Kidney capillary endothelial cell (primary cell): ENCODE data around the gene CCDC171.
"Not testable (repeated sequence)": the region's sequence is repeated elsewhere in the genome, so short reads cannot be mapped to it uniquely, and the experiment has no call there.

ENCODE experiments used
- DNase-seq: peaks from one replicate; pipeline ENCODE4 v3.0.0-alpha.2; 2018; ENCODE audit warnings: low spot score

Gene CCDC171

DNA sequence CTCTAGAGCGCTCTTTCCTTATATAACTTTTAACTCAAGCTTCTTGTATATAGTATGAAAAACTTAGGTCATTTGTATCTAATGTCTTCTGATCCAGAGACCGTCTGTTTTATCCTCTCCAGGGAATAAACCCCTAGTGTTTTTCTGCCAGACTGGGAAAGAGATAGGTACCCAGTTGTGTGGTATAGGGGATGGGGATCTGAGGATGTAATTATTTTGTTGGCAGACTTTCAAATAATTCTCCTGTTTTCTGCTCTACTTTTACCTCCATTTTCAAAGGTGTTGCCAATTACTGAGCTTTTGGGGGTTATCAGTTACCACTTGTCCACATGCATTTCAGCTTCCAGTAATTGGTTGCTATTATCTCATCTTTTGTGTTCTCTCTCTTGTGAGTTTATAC lies 17.9 kb downstream of the CCDC171 start:
- DNase-seq: no peak

DNA sequence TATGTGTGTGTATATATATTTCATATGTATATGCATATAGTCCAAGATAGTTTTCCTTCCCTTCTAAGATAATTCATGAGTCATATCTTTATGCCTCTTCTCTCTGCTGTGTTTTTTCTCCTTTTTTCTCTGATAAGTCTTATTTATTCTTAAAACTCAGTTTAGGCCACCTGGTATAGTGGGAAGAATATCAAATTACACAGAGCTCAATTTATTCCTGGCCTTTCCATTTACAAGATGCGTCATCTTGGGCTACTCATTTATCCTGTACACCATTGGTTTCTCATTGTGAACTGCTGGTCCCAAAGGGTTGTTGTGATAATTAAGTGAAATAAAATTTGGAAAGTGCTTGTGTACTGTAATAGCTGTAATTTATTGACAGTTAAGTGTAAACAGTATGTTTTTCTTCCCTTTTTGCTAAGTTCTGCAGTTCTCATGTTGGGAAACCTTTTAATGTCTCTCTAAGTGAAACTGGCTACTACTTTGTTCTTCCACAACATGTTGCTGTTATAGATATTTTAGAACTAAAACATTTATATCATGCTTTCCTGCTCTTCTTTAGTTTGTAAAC lies 19.4 kb downstream of the CCDC171 start:
- DNase-seq: no peak

DNA sequence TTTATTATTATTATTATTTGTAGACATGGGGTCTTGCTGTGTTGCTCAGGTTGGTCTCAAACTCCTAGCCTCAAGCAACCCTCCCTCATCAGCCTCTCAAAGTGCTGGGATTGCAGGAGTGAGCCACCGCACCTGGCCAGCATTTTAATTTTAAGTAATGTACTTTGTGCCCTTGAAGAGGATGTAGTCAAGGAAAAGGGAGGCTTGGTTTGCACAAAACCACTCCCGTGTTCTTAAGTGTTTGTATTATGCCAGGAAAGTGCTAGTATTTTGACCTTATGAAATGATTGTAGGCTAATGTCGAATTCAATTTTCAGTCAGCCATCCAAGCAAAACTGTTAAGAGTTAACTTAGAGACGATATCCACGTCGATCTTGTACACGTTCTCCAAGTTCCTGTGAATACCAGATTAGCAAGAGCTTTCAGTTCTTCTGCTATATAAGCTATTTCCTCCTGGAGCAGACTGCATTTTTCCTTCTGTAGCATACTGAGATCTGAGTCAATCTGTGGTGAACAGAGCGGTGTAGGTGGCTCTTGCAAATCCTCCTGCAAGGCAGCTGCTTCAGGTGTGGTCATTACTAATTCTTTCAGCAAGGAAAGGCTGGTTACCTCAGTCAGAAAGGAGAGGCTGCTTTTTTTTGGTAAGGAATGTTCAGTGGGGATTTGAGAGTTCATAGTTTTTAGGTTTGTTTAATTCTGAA lies 23.7 kb downstream of the CCDC171 start:
- no peak for DNase-seq

DNA sequence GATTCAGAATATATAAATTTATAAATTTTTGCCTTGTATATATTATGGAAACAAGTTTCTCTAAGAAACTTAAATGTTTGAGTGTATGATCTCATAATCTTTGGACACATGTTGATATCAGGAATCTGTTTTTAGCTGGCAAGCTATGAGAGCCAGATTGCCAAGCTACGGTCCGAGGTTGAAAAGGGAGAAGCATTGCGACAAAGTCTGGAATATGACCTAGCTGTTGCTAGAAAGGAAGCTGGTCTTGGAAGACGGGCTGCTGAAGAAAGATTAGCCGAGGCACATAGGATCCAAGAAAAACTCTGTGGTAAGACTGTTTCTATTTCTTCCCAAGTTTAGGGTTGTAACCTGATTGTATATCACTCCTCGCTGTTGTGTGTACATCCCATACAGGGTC lies 25.9 kb downstream of the CCDC171 start:
- DNase-seq: no peak

DNA sequence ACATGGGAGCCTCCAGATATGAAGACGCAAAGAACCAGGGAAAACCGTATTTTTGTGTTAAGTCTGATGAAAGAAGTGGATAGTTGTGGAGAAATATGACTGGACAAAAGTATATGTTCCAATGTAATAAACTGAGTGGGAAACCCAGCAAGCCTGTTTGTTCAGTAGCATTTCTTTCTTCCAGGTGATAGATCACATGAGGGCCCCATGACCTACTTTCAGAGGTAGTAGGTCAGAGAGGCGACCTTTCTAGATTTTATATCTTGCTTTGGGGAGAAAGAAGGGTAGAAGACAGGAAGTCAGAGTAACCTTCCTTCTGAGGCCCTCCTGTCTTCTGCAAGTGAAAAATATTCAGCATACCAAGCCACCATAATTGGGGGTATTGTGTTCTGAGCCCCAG lies 31.5 kb downstream of the CCDC171 start:
- DNase-seq: no peak

DNA sequence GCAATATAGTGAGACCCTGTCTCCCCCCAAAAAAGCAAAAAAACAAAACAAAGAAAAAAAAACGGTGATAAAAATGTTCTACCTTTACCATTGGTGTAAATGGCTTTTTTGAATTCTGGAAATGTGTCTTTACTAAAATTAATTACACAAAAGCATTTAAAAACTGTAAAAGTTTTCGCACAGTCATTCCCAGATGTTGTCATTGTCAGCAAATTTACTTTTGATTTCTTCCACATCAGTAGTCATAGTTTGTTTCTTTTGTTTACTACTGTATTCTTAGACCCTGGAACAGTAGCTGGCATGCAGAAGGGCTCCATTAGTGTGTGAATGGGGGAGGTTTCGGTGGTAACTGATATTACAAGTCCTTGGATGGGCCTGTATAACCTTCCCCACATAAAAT lies 39.5 kb downstream of the CCDC171 start:
- no peak for DNase-seq

DNA sequence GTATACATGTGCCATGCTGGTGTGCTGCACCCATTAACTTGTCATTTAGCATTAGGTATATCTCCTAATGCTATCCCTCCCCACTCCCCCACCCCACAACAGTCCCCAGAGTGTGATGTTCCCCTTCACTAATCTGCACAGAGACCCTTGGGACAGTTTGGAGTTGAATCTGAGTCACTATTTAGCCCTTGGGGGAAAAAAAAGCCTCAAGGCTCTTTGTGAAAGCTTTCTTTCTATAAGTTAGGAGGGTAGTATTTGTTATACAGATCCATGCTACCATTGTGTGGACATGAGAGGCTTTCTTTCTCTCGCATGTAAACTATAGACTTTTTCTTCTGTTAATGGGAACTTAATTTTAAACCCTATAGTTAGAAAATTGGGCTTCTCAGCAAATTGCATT lies 40.1 kb downstream of the CCDC171 start:
- not testable (repeated sequence) for DNase-seq

DNA sequence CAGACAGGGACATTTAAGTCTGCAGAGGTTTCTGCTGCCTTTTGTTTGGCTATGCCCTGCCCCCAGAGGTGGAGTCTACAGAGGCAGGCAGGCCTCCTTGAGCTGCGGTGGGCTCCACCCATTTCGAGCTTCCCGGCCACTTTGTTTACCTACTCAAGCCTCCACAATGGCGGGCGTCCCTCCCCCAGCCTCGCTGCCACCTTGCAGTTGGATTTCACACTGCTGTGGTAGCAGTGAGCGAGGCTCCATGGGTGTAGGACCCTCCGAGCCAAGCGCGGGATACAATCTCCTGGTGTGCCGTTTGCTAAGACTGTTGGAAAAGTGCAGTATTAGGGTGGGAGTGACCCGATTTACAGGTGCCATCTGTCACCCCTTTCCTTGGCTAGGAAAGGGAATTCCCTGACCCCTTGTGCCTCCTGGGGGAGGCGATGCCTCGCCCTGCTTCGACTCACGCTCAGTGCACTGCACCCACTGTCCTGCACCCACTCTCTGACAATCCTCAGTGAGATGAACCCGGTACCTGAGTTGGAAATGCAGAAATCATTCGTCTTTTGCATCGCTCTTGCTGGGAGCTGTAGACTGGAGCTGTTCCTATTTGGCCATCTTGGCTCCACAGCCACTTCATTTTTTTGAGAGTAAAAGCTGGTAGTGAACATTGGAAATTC lies 48.0 kb downstream of the CCDC171 start:
- not testable (repeated sequence) for DNase-seq

DNA sequence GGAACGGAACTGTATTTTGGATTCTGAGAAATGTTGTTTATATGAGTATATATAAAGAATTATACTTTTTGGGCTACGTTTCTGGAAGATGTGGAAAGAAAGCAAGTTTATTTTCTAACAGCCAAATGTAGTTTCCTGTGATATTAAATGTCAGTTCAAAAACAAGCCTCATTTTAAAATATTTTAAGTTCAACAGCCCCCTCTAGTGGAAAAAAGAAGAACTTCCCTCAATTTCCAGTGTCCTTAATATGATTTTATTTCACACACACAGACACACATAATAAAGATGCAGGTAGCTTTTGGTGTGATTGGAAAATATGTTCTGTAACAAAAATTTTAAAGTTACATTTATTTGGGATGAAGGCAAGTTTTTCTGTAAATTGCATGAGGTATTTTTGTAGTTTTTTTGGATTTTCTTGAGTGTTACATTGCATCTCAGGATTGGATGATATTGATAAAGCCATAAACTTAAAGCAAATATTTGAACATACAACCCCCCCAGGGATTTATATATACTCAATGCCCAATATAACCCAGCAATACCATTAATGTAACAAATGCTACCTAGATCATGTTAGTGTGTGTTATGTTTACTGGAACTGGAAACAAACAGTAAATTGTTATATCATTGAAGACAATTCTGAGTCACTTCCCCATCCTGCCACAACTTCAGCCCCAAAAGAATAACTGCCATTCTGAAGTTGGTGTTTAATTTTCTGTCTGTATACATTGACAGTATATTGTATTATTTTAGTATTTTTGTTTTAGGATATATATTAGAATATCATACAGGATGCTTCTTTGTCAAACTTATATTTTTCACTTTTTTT lies 54.0 kb downstream of the CCDC171 start:
- peak; percentile 68 for DNase-seq

DNA sequence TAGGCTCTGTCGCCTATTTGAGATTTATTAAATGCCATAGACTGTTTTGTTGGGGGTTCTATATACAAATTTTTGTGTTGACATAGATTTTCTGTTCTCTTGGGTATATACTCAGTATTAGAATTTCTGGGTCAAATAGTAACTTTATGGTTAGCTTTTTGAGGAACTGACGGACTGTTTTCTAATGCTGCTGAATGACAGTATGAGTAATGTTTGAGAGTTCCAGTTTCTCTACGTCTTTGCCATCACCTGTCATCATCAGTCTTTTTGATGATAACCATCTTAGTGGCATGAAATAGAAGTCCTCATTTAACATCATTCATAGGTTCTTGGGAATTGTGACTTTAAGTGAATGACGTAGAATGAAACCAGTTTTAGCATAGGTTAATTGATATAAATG lies 60.1 kb downstream of the CCDC171 start:
- no peak for DNase-seq

DNA sequence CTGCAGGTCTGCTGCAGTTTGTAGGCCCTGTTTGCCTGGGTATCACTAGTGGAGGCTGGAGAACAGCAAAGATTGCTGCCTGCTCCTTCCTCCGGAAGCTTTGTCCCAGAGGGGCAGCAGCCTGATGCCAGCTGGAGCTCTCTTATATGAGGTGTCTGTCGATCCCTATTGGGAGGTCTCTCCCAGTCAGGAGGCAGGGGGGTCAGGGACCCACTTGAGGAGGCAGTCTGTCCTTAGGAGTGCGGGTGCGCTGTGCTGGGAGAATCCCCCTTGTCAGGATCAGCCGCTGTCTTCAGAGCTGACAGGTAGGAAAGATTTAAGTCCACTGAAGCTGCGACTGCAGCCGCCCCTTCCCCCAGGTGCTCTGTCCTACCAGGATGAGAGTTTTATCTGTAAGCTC lies 64.9 kb downstream of the CCDC171 start:
- DNase-seq: no peak

DNA sequence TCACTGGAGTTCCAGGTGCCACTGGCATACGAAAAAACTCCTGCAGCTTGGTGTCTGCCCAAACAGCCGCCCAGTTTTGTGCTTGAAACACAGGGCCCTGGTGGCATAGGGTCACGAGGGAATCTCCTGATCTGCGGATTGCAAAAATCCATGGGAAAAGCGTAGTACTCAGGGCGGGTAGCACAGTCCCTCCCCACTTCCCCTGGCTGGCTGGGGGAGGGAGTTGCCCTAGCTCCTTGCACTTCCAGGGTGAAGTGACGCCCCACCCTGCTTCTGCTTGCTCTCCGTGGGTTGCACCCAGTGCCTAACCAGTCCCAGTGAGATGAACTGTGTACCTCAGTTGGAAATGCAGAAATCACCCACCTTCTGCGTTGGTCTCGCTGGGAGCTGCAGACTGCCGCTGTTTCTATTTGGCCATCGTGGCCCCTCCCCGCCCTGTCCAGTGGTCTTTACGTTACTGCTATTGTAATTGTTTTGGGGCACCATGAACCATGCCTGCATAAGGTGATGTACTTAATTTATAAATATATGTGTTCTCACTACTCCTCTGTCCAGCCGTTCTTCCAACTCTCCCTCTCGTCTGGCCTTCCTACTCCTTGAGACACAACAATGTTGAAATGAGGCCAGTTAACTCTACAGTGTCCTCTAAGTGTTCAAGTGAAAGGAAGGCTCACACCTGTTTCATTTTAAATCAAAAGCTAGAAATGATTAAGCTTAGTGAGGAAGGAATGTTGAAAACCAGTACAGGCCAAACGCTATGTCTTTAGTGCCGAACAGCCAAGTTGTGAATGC lies 65.9 kb downstream of the CCDC171 start:
- no peak for DNase-seq

DNA sequence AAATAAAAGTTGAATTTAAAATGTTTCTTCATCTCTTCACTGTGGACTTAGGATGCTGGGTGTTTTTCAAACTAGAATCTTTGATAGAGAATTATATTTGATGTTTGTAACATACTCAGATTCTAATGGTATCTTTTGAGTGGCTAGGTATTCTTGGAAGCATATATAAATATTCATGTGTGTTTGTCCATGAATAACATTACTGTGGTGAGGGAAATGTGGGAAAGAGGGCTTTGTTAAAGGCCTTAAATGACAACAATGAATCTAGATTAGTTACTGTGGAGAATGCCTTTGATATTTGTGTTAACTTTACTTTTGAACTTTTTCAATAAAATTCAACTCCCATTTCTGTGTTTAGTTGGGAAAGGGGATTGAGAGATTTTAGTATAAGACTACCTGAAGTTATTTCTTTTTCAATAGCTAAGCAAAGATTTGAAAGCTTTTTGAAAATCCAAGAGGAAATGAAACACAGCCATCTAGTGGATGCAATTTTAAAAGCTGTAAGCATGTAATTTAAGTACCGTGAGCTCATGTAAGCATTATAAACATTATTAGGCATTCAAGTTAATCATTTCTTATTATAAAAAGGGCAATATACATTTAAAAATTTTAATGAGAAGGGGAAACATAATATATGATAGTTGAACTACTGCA lies 69.6 kb downstream of the CCDC171 start:
- no peak for DNase-seq

DNA sequence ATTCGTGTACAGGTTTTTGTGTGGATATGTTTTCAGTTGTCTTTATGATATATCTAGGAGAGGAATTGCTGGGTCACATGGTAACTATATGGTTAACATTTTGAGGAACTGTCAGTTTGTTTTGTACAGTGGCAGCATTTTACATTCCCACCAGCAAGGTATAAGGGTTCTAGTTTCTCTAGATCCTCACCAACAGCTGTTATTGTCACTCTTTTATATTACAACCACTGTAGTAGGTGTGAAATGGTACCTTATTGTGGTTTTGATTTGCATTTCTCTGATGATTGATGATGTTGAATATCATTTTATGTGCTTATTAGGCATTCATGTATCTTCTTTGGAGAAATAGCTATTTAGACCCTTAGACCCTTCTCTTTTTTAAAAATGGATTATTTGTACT lies 82.9 kb downstream of the CCDC171 start:
- no peak for DNase-seq

DNA sequence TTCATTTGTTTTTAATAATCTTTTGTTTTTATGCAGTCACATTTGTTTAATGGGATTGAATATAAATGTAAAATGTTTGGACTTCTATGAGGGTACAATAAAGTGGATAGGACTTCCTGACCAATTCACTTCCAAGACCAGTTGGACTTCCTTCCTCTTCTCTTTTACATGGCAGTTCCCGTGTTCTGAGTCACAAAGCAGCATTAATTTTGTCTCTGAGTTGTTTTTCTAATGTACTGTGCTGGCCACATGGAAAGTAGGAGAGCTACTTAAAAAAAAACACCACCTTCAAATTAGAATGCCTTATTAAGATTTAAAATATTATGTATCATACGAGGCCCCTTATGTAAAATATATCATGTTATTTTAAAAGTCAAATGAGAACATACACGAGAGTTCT lies 87.3 kb downstream of the CCDC171 start:
- DNase-seq: peak; percentile 50

DNA sequence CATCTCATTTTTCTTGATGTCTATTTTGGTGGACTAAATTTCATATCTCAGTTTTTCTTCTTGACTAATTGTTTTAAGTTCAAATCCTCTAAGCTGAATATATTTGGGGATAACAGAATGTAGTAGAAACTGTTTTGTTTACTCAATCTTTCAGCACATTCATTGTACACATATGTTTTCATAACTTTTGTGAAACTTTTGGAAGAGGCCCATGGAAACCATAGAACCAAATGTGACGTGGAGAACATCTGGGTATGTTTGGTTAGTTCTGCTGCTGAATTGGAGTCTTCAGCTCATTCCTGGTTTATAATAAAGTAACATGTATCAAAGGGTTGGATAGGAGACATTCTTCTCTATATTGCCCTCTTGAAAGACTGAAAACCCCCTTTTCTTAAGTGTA lies 88.4 kb downstream of the CCDC171 start:
- no peak for DNase-seq

DNA sequence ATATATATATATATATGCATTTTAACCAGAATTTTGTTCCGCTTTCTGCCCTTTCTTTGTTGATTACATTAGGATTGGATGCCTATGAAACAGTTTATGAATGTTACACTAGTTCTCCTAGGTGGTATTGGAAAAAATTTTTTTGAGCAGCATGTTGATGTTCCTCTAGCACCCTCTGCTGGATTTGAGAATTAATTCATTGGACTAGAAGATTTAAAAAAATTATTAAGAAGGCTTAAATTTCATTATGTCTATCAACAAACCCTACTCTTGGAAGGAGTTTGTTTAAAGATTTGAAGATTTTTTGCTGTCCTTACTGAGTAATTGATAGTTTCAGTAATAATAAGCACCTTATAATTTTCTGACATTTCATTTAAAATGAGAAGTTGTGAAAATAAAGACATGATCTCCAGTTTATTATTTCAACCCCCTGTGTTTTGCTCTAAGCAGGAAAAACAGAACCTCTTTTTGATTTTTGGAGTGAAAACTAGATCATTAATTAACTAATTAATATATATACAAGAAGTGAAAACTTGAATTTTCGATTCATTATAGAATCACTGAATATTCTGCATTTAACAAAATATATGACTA lies 89.6 kb downstream of the CCDC171 start:
- peak; percentile 56 for DNase-seq

DNA sequence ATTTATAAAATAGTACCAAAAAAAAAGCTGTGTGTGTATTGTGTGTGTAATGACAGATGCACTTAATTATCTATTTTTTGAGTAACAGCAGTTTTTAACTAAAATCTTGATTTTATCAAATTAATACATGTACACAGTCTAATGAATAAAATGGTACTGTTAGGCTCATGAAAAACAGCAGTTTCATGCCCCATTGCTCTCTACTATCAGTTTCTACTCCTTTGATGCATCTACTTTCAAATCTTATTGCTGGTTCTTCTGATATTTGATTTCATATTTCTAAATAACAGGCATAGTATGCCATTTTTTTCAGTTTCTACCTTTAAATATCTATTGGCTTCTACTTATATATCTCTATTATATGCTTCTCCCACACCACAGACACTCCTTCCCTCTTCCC lies 117.4 kb downstream of the CCDC171 start:
- DNase-seq: no peak

DNA sequence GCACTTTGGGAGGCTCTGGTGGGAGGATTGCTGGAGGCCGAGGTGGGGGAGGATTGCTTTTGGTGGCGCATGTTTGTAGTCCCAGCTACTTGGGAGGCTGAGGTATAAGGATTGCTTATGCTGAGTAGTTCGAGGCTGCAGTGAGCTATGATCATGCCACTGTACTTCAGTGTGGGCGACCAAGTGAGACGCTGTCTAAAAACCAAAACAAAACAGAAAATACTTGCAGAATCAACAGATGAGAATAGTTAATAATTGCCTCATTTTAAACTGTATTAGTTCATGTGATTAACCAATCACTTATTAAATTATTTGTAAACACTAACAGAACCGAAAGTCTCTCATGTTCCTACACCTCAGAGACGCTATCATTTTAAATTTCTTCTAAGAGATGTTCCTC lies 118.1 kb downstream of the CCDC171 start:
- DNase-seq: no peak

DNA sequence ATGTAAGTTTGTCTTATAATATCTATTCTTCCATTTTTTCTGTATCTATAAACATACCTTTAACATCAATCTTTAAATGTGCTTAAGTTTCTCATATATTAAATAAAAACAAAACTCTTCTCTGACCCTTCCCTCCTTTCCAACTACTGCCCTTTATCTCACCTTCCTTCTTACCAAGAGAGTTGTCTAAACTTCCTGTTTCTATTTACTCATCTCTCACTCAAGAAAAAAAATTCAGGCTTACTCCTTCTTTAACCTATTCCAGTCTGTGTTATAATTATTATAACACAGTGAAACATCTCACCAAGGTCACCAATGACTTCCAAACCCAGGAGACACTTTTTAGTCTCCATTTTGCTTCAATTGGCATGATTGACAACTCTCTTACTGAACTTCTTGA lies 140.9 kb downstream of the CCDC171 start:
- no peak for DNase-seq

DNA sequence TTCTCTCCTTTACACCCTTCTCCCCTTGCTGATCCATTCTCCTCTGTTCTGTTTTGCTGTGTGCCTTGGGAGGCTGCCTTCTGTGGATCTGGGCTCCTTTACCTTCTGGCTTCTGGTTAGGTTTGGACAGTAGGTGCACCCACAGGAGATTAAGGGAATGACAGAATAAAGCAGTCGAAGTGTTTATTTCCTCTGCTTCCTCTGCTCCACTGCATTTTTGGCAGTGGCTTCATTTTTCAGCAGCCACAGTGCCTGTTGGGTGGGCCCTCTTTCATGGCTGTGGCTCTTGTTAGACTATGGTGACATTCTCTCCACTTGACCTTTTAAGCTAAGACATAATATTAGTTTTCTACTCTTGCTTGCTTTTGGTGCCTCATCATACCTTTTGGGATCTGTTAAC lies 144.1 kb downstream of the CCDC171 start:
- no peak for DNase-seq
